HTERT RPE-1 (cell line): ENCODE data around the gene CDK9.
"Not testable (repeated sequence)": the region's sequence is repeated elsewhere in the genome, so short reads cannot be mapped to it uniquely, and the experiment has no call there.

Source experiments
- in situ Hi-C: fragments of 300-500 bp; cut with MboI; formaldehyde crosslinking; loops from 4 replicates; pipeline ENCODE4 v1.14.3; 2020; ENCODE audit warnings: low sequenced_read_pairs

The CDK9 gene

GRCh38 chr9:127785933-127786772 is at the start of gene CDK9:
Gene CDK9, plus strand, starts transcription at chr9:127786034. Its CDS starts 115 bp downstream, at chr9:127786149.
- in situ Hi-C loops, result no loop called here

- in situ Hi-C loops, result no loop called here
Measured at GRCh38 chr9:127738666-127739065, 47.2 kb upstream of the CDK9 start.

- in situ Hi-C loops, result no loop called here
Measured at GRCh38 chr9:127739614-127740330, 46.1 kb upstream of the CDK9 start.

GRCh38 chr9:127741831-127742434 is 43.9 kb upstream of the CDK9 start:
- in situ Hi-C loops, result no loop called here

DNA sequence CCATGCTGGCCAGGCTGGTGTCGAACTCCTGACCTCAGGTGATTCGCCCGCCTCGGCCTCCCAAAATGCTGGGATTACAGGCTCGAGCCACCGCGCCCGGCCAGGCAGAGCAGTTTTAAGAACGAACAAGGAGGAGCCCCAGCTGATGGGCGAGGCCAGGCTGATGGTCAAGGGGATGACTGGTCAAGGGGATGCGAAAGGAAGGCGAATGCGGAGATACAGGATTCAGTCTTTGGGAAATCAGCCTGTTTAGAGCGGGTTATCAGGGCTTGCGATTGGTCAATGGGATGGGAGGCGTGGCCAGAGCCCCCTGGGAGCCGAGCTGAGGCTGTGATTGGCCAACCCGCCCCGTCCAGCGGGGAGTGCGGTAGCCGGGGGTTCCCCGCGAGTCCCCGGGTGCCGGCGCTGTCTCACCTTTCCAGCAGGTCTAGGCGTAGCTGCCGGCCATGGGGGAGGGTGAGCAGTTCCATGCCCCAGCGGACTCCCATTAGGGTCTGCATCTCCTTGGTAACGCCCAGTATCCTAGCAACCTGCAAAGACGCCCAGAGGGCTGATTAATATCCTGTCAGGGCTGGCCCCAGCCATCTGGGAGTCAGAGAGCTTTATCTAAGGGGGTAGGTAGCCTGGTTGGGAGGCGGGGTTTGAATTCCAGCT is 43.3 kb upstream of the CDK9 start:
- in situ Hi-C loops, result no loop called here

DNA sequence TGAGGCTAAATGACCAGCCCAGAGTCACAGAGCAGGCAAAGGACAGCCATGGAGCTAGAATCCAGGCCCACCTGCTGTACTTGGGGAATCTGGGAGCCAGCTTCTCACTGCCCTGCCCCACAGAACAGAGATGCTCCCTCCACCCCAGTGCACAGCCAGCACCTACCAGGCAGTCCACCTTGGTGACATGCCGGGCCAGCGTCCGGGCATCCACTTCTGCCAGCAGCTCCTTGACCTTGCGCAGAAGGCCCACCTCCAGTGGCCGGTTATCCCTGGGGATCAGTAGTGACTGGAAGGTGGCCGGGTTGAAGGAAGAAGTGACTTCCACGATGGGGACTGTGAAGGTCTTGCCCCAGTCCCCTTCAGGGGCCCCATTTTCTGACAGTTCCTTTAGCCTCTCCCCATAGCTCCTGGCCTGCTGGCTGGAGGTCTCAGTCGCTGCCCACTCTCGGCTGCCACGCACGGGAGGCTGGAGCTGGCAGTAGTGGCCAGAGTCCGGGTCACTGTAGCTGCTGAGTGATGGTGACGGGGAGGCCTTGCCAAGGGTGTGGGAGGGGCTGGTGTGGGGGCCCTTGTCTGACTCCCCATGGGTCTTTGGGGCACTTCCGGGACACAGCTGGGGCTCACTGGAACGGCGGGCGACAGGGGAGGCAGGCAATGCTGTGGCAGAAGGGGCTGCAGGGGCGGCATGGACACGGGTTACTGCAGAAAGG is 41.3 kb upstream of the CDK9 start:
- in situ Hi-C loops, result no loop called here

DNA sequence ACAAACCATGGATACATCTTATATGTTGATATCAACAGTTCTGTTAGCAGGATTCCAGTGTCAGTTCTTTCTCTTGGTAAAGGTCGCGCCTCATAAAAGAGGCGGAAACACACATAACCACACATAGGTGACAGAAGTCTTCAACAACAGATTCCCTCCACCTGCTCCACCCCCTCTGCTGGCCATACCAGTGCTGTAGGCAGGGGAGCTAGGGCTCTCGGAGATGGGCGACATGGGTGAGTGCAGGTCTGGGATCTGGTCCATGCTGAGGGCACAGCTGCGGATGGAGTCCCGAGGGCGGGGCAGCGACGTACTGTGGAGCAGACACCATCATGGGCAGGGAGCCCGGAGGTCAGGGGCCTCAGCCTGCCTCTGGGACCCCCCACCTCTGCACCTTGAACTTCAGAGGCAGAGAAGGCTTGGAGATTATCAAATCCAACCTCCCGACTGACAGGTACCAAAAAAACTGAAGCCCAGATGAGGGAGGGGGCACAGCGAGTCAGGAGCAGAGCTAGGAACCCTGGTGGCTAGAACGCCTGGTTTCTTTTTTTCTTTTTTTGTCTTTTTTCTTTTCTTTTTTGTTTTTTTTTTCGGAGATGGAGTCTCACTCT is 38.8 kb upstream of the CDK9 start:
- in situ Hi-C loops, result no loop called here

DNA sequence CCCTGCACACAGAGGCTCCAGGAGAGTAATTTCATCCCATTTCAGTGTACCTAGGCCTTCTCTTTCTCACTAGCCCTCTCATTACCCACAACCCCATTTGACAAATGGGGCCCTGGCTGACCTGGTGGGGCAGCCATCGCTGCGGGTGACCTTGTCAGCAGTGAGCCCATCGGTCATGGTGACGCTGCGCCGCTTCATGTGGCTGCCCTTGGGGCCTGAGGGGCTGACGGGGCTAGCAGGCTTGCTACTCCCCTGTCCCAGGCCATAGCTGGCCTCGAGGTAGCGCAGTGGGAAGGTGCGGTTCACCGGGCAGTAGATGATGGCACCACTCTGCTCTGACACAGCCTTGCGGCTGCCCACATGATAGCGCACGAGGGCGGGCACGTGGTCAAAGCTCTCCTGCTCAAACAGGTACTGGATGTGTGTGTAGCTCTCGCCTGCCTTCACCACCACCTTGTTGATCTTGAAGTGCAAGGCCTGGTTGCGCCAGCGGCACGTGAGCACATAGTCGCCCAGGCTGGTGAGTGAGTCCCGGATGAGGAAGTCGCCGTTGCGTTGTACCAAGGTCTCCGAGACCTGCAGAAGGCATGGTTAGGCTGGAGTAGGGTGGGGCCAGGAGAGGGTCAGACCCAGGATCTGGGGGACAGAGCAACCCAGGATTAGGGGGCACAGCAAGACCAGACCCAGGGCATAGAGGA is 36.6 kb upstream of the CDK9 start:
- in situ Hi-C loops, result no loop called here

GRCh38 chr9:127751269-127752054 is 34.4 kb upstream of the CDK9 start:
- in situ Hi-C loops, result no loop called here

GRCh38 chr9:127753148-127753547 is 32.7 kb upstream of the CDK9 start:
- in situ Hi-C loops, result no loop called here

DNA sequence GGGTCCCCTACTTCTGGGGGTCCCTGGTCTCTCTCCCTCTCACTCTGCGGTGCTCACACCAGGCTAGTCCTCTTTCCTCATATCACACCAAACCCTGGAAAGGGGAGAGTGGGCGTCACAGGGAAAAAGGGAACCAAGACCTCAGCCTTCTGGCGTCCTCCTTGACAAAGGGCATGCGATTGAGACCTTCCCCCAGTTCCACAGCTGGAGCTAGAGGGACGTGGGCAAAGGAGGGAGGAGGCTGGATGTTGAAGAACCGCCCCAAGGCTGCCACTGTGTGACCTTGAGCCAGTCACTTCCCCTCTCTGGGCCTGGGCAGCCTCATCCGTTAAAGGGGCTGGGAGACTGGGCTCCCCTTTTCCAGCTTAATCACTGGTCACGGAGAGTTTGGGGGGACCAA is 32.2 kb upstream of the CDK9 start:
- in situ Hi-C loops, result no loop called here

- in situ Hi-C loops, result no loop called here
Measured at GRCh38 chr9:127754099-127755060, 31.5 kb upstream of the CDK9 start.

DNA sequence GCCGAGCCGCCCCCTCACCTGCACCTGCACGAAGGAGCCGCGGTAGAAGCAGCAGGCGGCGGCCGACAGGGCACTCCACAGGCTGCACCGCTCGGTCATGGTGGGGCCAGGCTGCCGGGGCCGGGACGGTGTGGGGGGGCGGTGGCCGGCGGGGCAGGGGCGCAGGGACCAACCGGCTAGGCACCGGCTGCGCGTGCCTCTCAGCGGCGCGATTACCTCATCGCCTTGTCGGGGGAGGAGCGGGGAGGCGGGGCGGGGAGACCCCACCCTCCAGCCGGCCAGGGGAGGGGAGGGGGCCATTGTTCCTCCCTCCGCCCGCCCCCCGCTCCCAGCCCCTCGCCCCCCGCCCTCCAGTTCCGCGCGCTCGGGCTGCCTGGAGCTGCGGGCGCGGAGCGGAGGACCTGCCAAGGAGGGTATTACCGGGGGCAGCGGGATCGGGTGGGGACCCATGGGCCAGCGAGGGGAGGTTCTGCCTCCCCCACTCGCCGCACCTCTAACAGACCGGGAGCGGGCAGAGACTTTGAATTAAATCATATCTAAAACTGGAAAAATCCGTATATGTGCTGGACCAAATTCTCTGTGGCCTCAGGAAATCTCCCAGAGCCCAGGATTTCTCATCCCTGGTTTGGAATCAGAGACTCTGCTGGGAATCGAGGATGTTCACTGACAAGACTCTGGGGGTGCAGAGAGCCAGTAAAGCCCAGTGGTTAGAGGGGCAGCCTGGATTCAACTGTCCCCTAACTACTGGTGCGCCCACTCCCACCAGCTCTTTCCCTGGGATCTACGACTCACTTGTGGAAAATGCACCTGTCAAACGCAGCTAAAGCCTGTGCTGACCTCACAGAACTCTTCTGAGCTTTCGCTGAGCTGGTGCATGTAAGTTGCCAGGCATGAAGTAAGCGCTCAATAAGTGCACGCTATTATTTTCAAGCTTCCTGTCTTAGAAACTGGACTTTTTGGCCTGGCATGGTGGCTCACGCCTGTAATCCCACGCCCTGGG is 30.5 kb upstream of the CDK9 start:
- in situ Hi-C loops, result no loop called here

DNA sequence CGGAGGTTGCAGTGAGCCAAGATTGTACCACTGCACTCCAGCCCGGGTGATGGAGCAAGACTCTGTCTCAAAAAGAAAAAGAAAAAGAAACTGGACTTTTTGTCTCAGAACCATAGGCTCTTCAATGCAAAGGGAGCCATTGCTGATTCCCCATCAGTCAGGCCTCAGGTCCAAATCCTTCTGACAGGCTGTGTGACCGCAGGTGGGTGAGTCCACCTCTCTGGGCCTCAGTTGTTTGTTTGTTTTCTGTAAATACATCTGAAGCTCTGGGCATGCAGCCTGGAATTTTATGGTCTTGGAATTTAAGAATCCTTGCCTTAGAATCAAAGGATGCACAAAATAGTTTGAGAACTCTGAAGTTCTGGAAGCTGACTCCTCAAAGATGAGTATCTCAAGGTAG is 29.6 kb upstream of the CDK9 start:
- in situ Hi-C loops, result no loop called here

GRCh38 chr9:127756776-127757175 is 29.1 kb upstream of the CDK9 start:
- in situ Hi-C loops, result not testable (repeated sequence)

DNA sequence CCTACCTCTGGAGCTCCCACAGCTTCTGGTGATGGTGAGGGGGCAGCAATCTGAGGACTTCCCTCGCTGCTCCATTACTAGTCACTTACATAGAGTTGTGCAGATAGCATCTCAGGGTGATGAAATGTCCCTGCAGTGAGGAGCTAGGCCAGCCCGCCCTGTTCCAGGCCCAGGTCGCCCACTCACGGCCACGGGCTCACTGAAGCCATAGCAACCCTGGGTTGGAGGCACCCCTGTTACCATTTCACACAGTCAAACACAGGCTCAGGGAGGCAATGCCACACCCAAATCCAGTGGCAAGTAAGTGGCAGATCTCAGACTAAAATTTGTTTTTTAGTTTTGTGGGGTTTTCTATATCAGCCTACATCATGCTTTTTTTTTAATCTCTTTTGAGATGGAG is 27.0 kb upstream of the CDK9 start:
- in situ Hi-C loops, result no loop called here

GRCh38 chr9:127761061-127761460 is 24.8 kb upstream of the CDK9 start:
- in situ Hi-C loops, result no loop called here
